Measurements from ENCODE around the gene CPA4. TPM values are rescaled to one million over a fixed set of nuclear protein-coding genes. Genes with fewer than 3 reads are reported as not detected.

Gene CPA4
- total RNA-seq, 2 experiments from 2014 or later, result not detected

DNA sequence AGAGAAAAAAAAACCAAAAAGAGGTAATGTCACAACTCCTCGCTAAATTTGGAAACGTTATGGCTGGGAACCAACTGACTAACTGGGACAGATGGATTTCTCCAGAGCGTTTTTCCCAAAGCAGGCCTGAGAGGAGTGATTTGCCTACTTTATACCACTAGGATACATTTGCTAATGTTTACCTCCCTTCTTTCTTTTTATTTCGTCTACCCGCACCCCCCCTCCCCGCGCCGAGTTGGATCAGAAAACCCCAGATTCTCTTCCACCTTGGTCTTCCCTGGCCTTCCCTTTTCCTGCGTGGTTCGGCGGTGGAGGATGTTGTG lies 19.1 kb upstream of the CPA4 start:
- CTCF ChIA-PET, result no interaction called here
- POLR2A ChIA-PET, result no interaction called here

DNA sequence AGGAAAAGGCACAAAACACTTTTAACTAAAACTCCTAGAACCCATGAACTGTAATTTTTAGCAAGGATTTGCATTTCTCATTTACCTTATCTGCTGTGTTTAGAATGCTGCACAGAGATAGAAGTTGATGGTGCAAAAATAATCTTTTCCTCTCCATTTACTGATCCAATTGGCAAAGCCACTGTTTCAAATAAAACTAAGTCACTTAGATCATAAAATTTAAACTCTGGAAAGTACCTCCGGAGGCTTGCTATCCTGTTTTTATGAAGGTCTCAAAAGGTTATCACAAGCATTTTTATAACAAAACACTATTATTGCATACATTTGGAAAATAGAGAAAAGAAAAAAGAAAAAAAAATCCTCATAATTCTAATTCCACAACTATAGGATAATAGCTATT lies 18.7 kb upstream of the CPA4 start:
- POLR2A ChIA-PET, result no interaction called here
- CTCF ChIA-PET, result no interaction called here

DNA sequence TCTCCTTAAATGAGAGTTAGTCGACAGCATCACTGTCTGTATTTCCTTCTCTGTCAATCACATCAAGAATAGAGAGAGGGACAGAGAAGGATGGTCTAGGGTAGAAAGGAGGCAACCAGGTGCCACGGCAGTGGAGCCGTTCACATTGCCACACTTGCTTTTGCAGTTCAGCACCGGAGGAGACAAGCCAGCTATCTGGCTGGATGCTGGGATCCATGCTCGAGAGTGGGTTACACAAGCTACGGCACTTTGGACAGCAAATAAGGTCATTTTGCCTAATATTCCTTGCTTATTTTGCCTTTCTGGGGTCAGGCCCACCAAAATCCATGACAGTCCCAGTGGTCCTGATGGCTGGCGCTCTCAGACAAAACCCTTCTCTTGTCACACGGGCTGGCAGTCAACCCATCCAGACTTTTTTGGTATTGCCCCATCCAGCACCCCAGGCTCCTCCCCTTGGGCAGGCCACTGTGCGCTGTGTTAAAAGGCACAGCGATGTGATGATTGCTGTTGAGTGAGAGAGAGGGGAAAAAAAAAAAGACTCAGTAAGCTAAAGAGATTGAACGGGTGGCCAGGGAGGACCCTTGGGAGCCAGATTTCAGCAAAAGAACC lies 17.9 kb upstream of the CPA4 start:
- CTCF ChIA-PET, result no interaction called here
- POLR2A ChIA-PET, result no interaction called here

DNA sequence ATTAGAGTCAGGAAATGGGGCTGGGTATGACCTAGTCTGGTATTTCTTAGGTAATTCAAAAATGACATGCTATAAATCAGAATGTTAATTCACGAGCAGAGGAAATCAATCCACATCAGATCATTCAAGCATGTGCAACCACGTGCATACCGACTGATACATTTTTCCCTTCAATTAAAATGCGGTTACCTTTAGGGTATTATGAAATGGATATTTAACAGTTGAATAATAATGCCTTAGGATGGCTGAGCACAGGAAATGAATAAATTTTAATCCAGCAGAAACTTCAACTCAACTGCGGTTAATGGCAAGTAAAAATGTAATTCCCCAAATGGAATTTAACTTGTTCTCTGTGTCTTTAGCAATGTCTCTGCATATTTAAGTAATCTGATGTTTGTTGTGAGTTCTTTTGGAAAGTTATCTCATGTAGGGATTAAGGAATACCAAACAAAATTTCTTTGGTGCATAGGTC lies 17.1 kb upstream of the CPA4 start:
- ChIA-PET CTCF (no interaction called here), POLR2A (no interaction called here)

DNA sequence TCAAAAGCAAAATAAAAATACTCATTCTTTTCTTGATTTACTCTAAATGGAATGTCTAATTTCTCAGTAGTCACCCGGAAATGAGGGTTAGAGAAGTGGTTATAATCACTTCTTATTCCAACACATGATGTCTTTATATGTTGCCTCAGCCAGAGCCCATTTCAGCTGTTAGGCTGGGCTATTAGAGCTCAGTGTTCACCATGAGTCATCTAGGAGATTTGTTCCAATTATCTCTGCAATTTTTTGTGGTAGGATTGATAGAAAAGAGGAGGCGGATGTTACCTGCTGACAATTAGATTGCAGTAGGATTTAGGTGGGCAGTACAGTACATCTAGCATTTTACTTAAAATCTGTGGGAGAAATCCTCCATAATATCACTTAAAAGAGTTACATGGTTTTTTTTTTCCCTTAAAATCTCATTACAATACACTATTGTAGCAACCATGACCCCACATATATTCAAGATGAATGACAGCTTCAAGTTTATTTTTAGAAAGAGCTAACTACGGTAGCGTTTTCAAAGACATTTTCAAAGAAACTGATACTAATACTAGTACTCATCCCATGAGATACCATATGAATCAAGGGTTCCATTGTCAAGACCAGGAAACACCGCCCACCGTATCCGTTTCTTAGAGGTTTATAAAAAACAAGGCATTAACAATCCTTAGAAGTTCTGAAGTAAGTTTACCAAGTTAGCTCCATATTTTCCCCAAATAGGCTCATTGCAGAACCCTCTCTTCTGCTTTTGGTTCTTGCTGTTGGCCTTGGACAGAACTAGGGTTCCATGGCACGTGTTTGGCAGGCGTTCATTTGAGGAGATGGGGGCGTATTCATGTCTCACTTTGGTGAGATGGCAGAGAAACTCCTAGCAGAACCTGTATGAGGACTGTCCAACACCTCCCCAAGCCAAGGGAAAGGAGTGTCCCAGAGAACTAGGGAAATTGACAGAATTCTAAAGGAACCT lies 15.9 kb upstream of the CPA4 start:
- ChIA-PET POLR2A (interaction anchor here (0.6 kb wide), 1 partner anchor 369 kb away, joined by 3 read pairs; no protein-coding TSS in a partner anchor), CTCF (no interaction called here)

DNA sequence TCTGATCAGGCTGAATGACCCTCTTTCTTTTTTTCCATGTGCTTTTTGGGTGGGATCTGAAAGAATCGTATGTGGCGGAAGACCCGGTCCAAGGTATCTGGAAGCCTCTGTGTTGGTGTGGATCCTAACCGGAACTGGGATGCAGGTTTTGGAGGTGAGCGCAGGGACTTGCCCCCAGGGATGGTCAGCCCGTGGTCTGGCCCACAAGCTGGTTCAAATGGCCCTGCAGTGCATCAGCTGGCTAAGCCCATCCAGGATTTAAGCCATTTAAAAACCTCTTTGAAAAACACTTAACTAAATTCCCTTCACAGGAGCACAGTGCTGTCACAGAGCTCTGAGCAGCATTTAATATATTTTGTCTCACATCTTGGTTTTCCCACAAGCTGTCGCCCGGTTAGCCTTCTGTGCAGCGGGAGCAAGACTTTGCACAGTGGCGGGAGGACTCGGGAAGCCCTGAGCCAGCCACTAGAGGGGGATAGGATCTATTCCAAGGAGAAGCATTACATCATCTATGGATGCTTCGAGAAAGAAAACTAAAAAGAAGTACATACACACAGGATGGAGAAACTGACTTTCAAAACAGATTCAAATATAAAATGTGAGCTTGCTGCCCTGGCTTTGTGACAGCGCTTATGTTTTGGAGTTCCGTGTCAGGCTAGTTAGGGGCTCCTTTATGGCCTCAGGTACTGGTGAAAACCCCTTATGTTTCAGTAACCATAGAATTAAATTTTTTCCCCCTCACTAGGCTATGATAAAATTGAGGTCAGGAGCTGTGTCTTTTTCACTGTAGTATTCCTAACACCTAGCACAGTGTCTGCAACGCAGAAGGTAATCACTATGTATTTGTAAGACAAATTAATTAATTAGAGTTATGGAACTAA lies 15.0 kb upstream of the CPA4 start:
- CTCF ChIA-PET, result no interaction called here
- POLR2A ChIA-PET, result interaction anchor here (0.6 kb wide), 1 partner anchor 368 kb away, joined by 3 read pairs; no protein-coding TSS in a partner anchor

DNA sequence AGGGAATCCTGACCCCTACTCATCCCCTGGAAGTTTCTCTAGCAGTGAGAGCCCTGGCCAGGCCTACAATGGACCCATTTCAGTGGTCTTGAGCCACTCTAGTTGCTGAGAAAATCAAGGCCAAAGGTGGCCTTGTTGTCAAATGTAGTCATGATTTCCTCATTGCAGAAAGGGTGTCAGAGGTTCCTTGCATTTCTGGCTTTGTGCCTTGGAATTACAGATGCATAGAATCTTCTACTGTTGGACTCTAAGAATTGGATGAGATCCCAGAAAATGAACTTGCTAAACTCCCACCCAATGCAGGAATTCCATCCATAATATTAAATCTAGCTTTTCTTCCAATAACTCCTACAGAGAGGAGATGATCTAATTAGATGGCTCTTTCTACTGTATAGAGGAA lies 14.1 kb upstream of the CPA4 start:
- ChIA-PET CTCF (no interaction called here), POLR2A (no interaction called here)

DNA sequence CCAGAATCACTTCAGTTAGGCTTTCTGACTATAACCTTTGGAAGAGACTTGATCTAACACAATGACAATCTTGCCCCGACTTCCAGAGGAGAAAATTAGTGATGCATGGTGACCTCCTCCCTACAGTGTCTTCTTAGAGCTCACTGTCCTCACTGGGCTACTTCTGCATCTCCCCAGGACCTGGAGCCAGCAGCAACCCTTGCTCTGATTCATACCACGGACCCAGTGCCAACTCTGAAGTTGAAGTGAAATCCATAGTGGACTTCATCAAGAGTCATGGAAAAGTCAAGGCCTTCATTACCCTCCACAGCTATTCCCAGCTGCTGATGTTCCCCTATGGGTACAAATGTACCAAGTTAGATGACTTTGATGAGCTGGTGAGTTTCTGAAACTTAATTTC lies 13.7 kb upstream of the CPA4 start:
- POLR2A ChIA-PET, result no interaction called here
- CTCF ChIA-PET, result interaction anchor here (0.8 kb wide), 1 partner anchor 31 kb away, joined by 3 read pairs; no protein-coding TSS in a partner anchor

DNA sequence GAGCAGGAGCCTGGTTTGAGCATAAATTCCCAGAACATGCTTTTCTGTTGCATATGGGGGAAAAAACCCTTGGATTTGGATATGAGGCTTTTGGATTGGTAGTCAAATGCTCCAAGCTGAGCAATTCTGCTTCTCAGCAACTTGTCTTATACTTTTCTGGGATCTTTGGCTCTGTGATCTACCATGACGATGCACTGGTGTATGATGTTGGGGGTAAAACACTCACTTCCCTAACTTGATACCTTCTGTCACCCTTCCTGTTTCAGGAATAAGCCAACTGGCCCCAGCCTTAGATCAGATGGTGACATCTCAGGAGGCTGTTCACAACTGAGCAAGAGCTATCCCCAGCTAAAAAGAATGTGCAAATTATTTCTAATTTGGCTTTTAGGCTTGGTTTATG lies 13.1 kb upstream of the CPA4 start:
- ChIA-PET POLR2A (no interaction called here), CTCF (interaction anchor here (0.8 kb wide), 1 partner anchor 30 kb away, joined by 3 read pairs; no protein-coding TSS in a partner anchor)

DNA sequence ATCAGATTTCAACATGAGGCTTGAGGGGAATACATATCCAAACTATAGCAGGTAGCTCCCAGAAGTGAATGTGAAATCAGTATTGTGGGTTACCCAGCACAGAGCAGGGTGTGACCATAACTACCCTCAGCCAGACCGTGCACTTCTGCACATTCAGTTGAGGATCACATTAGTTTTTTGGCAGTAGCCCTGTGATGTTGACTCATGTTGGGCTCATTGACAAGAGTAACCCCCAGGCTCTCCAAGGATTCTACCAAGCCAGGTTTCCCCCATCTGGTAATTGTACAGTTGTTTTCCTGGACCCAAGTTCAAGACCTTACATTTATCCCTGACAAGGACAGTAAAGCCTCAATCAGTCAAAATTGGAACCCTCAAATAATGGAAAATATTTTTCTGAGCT lies 11.7 kb upstream of the CPA4 start:
- CTCF ChIA-PET, result no interaction called here
- POLR2A ChIA-PET, result no interaction called here

DNA sequence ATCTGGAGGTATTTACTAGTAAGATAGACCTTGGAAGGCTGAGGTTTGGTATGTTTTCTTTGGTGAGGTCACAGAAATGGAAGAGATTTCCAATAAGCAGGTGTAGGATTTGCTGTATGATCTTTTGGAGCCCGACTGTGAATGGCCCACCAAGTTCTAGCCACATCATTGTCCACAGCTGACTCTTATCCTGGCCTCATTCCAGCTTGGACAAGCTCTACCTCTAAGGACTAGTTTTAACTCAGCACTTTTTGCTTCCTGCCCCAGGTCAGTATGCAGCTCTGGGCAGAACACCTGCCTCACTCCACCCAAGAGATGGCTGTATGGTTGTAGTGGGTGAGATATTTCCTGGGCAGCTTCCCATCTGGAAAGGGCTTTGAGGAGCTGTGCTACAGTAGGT lies 6.1 kb upstream of the CPA4 start:
- CTCF ChIA-PET, result no interaction called here

DNA sequence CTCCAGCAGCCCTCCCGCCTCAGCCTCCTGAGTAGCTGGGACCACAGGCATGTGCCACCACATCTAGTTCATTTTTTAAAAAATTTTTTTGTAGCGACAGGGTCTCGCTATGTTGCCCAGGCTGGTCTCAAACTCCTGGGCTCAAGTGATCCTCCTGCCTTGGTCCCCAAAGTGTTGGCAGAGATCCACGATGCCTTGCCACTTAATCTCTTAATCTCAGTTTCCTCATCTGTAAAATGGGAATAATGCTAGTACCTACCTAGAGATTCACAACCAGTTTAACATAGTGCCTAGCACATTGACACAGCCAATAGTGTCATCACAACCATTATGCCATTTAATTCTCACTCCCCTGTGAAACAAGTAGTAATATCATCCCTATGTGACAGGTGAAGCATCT lies 4.8 kb upstream of the CPA4 start:
- POLR2A ChIA-PET, result no interaction called here
- CTCF ChIA-PET, result interaction anchor here (0.6 kb wide), 1 partner anchor 150 kb away, joined by 5 read pairs; no protein-coding TSS in a partner anchor

More for the DNA sequence above, 6.1 kb upstream of the CPA4 start:
- POLR2A ChIA-PET, result no interaction called here

DNA sequence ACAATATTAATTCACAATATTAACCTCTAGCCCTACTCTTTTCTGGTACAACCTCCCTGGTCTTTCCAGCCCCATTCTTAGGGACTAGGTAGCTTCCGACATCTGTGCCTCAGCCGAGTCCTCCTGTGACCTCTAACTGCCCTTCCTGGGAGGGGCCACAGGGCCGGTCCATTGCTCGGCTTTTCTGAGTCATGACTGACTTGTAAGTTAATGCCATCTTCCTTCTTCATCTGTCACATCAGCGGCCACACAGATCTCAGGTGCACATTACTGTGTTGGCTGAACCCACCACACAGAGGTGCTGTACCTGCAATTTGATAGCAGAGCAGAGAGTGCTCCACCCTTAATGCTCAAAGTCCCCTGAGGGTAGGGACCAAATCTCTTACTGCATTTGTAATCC lies 4.1 kb upstream of the CPA4 start:
- POLR2A ChIA-PET, result no interaction called here
- CTCF ChIA-PET, result no interaction called here

DNA sequence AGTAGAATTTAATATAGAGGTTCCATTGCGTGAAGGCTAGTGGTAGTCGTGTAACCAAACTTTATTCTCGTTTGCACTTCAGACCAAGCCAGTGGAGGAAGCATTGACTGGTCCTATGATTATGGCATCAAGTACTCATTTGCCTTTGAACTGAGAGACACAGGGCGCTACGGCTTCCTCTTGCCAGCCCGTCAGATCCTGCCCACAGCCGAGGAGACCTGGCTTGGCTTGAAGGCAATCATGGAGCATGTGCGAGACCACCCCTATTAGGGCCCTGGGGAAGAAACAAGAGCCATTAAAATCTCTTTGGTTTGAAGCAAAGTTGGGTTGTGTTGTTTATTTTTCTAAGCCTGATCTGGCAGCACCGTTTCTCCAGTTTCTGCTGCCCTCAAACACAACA lies 3.5 kb upstream of the CPA4 start:
- ChIA-PET POLR2A (no interaction called here), CTCF (no interaction called here)

DNA sequence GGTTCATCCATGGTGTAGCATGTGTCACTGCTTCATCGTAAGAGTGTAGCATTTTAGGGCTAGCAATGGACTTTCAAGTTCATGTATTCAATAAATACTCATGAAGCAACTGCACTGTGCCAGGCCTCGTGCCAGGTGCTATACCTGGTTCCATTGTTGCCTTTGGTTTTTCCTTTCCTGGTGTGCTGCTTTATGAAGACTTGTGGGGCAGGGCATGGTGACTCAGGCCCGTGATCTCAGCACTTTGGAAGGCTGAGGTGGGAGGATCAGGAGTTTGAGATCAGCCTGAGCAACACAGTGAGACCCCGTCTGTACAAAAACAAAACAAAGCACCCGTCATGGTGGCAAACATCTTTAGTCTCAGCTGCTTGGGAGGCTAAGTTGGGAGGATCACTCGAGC lies 2.2 kb upstream of the CPA4 start:
- CTCF ChIA-PET, result interaction anchor here (0.6 kb wide), 1 partner anchor 430 kb away, joined by 3 read pairs; no protein-coding TSS in a partner anchor
- POLR2A ChIA-PET, result no interaction called here

DNA sequence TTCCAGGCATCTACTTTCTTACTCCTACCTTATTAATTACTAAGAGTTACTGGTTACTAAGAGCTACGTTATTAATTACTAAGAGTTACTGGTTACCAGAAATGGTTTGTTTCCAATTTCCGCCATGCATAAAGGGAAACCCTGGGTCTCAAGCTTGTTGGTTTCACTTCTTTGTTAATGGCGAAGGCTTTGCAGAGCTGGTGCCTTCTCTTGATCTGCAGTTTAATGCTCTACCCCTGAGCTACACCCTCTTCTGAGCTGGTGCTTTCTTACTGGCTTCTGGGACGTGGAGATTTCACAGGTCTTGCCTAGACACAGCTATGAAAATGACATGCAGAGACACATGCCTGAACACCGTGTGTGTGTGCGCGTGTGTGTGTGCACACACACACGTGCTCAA lies 560 bp downstream of the CPA4 start:
- ChIA-PET POLR2A (no interaction called here), CTCF (no interaction called here)

DNA sequence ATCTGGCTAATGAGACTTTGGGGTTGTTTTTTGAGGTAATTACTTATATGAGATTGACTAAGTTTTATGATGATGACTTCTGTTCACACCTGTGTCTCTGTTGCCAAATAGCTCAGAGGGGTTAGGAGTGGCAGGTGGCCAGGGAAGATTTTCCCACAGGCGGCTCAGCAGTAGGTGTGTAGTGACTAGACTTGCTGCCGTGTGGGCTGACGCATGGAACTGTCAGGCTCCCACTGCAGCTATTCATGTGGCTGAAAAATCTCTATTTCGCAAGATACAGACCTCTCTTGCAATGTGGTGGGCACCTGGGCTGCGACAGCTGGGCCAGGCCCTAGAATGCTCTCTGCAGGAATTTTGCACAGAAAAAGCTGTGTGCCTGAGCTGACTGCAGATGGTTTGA lies 1.4 kb downstream of the CPA4 start:
- ChIA-PET POLR2A (interaction anchor here (0.5 kb wide), 1 partner anchor 976 kb away, joined by 3 read pairs; no protein-coding TSS in a partner anchor), CTCF (interaction anchor here (0.8 kb wide), 1 partner anchor 447 kb away, joined by 3 read pairs; no protein-coding TSS in a partner anchor)

DNA sequence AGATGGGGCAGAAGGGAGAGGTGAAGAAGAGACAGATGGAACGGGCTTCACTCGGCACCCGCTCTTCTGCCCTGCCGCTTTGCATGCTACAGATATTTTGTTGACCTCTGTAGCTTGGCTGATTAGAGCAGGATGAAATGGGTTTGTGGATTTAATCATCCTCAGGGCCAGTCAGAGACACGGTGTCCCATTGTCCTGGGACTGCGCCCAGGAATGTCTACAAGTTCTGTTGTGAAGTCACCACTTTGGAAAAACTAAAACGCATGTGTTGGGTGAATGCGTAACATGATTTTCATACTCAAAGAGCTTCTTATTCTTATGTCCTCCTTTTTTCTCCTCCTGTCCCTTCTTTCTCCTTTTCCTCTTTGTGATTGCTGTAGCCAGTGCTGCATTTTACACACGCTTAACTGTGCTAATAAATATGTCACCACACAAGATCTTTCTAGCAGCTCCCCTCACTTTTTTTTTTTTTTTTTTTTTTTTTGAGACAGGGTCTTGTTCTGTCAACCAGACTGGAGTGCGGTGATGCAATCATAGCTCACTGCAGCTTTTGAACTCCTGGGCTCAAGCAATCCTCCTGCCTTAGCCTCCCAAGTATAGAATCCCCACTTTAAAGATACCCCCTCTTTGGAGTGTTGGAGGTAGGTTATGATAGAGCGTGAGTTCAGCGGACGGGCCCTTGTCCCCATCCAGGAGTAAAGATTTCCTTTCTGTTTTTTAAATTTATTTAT lies 3.4 kb downstream of the CPA4 start:
- POLR2A ChIA-PET, result no interaction called here

More for the DNA sequence above, 3.4 kb downstream of the CPA4 start:
- CTCF ChIA-PET, result no interaction called here
